Aorta (tissue), 5 donors: ENCODE results near the gene ZNF804B. TPM values are rescaled to one million over a fixed set of nuclear protein-coding genes. Genes with fewer than 3 reads are reported as not detected.

Experiments used
- ATAC-seq: fragments of 200-7000 bp; cut with Tn5 transposase; one replicate; pipeline ENCODE4 v1.9.1; 2022; ENCODE audit warnings: moderate library complexity; ENCODE audit not compliant: low FRiP score
- DNase-seq, 2 donors: peaks; one replicate each; pipeline ENCODE4 v3.0.0-alpha.2; 2020
- H3K27ac ChIP-seq, 2 donors: one replicate each; pipeline ENCODE4 v1.5.1; 2013; ENCODE audit warnings: low read length in 2 of 2, mild to moderate bottlenecking in 2 of 2, moderate library complexity in 2 of 2, control low read depth in 1 of 2, inconsistent platforms in 1 of 2, low read depth in 1 of 2
- H3K27me3 ChIP-seq, 2 donors: one replicate each; pipeline ENCODE4 v1.6.1; 2013; ENCODE audit warnings: control low read depth in 1 of 2, low read length in 1 of 2, mild to moderate bottlenecking in 1 of 2, moderate library complexity in 1 of 2; ENCODE audit not compliant: insufficient read depth in 2 of 2, control insufficient read depth in 1 of 2
- H3K36me3 ChIP-seq, 2 donors: one replicate each; pipeline ENCODE4 v1.6.1; 2013; ENCODE audit warnings: control low read depth in 1 of 2, low read length in 1 of 2, mild to moderate bottlenecking in 1 of 2; ENCODE audit not compliant: insufficient read depth in 2 of 2, control insufficient read depth in 1 of 2
- H3K4me1 ChIP-seq, 2 donors: one replicate each; pipeline ENCODE4 v1.6.1; 2013; ENCODE audit warnings: low read length in 2 of 2, control low read depth in 1 of 2, mild to moderate bottlenecking in 1 of 2, moderate library complexity in 1 of 2; ENCODE audit not compliant: insufficient read depth in 2 of 2, control insufficient read depth in 1 of 2
- H3K4me3 ChIP-seq, 2 donors: one replicate each; pipeline ENCODE4 v1.5.1; 2013; ENCODE audit warnings: low read length in 2 of 2, control low read depth in 1 of 2, mild to moderate bottlenecking in 1 of 2
- H3K9me3 ChIP-seq: one replicate; pipeline ENCODE4 v1.6.1; 2013; ENCODE audit warnings: mild to moderate bottlenecking, low read length; ENCODE audit not compliant: control insufficient read depth
- WGBS, 2 donors: extraction: QIAGEN DNeasy Blood & Tissue Kit; methylation state at CpG; one replicate each; pipeline ENCODE4 v1.1.7; 2013; 5-methylcytosine and 5-hydroxymethylcytosine counted together
- intact Hi-C, 2 donors: fragments of 100-400 bp; cut with DNase I; formaldehyde crosslinking; loops; one replicate each; pipeline versions ENCODE4 v1.14.2 to v1.15.0; 2022
- polyA plus RNA-seq, 2 donors: library from polyadenylated mRNA; stranded (reverse); fragments of 200-250 nt; gene quantifications; one replicate each; pipeline ENCODE4 v1.2.3, GENCODE V29; 2013
- total RNA-seq, 2 donors: library from RNA; stranded (reverse); fragmentation: NEBNext Ultra II Directional; extraction: Animal tissue kit (Norgen Biotek cat#: 25700); gene quantifications; one replicate each; pipeline ENCODE4 v1.2.1, GENCODE V29; 2021
- donor health status: healthy with polysubstance abuse.
- donor health status: Bipolar disorder and iron deficiency.
- donor health status: DM: no; HTN: no; CAD: no.
- donor health status: DM: no; HTN: no; CAD: no.
- donor health status: DM: yes; HTN: yes; CAD: no.

Gene ZNF804B
- total and polyA plus RNA-seq, 4 donors = not detected

DNA sequence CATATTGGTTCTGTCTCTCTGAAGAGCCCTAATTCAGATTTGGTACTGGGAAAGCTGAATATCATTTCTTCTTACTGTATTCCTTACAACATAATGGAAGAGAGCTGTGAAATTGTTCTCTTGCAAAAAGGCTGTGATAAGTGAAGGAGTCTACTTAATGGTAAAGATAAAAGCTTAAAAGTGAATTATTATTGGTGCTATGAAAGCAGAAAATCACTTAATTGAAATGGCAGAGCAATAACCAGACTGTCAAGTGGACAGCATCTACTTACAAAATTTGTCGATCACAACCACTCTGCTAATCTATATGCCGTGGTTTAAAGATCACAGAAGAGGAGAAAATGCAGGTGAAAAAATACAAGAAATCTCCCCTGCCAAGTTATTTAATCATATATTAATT lies 300.7 kb downstream of the ZNF804B start:
- WGBS, 2 donors = 89 to 93% methylated on average over 2 of the region's 2 CpGs
- Histone ChIP-seq H3K4me1 (no peaks in the 10 kb centered on the region), H3K27me3 (no peaks in the 10 kb centered on the region), H3K36me3 (no peaks in the 10 kb centered on the region), H3K9me3 (no peaks in the 10 kb centered on the region), H3K27ac (no peak overlapping the region), H3K4me3 (no peak overlapping the region)
- intact Hi-C loops = no loop called here
- no peak for ATAC-seq
- no peak for DNase-seq

GRCh38 chr7:89064831-89065230 lies 305.3 kb downstream of the ZNF804B start:
- DNase-seq (no peak), ATAC-seq (no peak)
- WGBS, 2 donors = 78% methylated on average over 3 of the region's 3 CpGs
- no peak overlapping the region for H3K27ac ChIP-seq
- H3K9me3 ChIP-seq = no peaks in the 10 kb centered on the region
- no peaks in the 10 kb centered on the region for H3K27me3 ChIP-seq
- intact Hi-C loops = no loop called here
- H3K4me1 ChIP-seq = no peaks in the 10 kb centered on the region
- no peak overlapping the region for H3K4me3 ChIP-seq
- no peaks in the 10 kb centered on the region for H3K36me3 ChIP-seq

- intact Hi-C loops = no loop called here
- H3K36me3 ChIP-seq = no peaks in the 10 kb centered on the region
- H3K4me1 ChIP-seq = no peaks in the 10 kb centered on the region
- ATAC-seq (no peak), DNase-seq (no peak)
- no peaks in the 10 kb centered on the region for H3K27me3 ChIP-seq
- no peaks in the 10 kb centered on the region for H3K9me3 ChIP-seq
- no peak overlapping the region for H3K27ac ChIP-seq
- 81% methylated on average over 3 of the region's 3 CpGs for WGBS, 2 donors
- no peak overlapping the region for H3K4me3 ChIP-seq
These were observed 307.5 kb downstream of the ZNF804B start for GRCh38 chr7:89067048-89067447.

GRCh38 chr7:89072081-89072480 lies 312.6 kb downstream of the ZNF804B start:
- no peaks in the 10 kb centered on the region for H3K4me1 ChIP-seq
- ATAC-seq (no peak), DNase-seq (no peak)
- H3K9me3 ChIP-seq = no peaks in the 10 kb centered on the region
- no peak overlapping the region for H3K4me3 ChIP-seq
- intact Hi-C loops = no loop called here
- no peaks in the 10 kb centered on the region for H3K27me3 ChIP-seq
- H3K36me3 ChIP-seq = no peaks in the 10 kb centered on the region
- H3K27ac ChIP-seq = no peak overlapping the region

DNA sequence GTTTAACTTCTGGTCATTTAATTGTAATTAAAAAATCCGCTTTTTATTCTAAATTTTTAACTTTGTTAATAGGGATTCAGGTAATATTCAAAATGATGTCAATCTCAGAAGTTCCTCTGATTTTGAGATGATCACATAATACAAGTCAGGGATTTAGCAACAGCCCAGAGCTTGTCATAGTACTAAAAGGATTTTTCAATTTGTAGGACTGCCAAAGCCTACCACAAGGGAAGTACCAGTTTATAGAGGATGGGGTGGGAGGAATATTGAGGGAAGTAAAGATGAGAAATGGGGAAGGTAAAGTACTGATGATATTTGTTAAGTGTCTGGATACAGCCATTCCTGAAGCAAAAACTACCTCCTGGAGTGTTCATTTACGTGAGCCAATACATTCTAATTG lies 314.3 kb downstream of the ZNF804B start:
- 85 to 87% methylated on average over 2 of the region's 2 CpGs for WGBS, 2 donors
- Histone ChIP-seq H3K27ac (no peak overlapping the region), H3K4me3 (no peak overlapping the region), H3K36me3 (no peaks in the 10 kb centered on the region), H3K4me1 (no peaks in the 10 kb centered on the region), H3K27me3 (no peaks in the 10 kb centered on the region), H3K9me3 (no peaks in the 10 kb centered on the region)
- no peak for DNase-seq
- intact Hi-C loops = no loop called here
- no peak for ATAC-seq

- no peak overlapping the region for H3K27ac ChIP-seq
- DNase-seq (no peak), ATAC-seq (no peak)
- no peak overlapping the region for H3K4me3 ChIP-seq
- H3K9me3 ChIP-seq = no peaks in the 10 kb centered on the region
- H3K36me3 ChIP-seq = no peaks in the 10 kb centered on the region
- no peaks in the 10 kb centered on the region for H3K4me1 ChIP-seq
- H3K27me3 ChIP-seq = no peaks in the 10 kb centered on the region
- 86 to 89% methylated on average over 3 of the region's 3 CpGs for WGBS, 2 donors
- intact Hi-C loops = no loop called here
These were observed 318.5 kb downstream of the ZNF804B start for GRCh38 chr7:89077992-89078391.

DNA sequence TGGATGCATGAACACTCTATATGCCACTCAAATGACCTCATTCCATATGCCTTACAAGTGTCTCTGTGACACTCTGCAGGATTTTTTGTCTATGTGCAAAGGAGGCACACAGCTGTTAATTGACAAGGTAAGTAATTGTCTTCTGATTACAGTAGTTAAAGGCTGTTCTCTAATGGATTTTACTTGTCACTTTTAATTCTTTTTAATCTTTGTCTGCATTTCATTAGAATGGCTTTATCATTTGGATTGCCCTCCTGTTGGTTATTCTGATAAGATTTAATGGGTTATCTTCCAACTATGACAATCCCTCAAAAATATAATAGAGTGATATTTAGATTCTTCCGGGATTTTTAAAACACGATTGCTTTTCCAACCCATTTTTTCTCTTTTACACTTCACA lies 326.1 kb downstream of the ZNF804B start:
- Histone ChIP-seq H3K4me1 (no peaks in the 10 kb centered on the region), H3K27ac (no peak overlapping the region), H3K36me3 (no peaks in the 10 kb centered on the region), H3K27me3 (no peaks in the 10 kb centered on the region), H3K9me3 (no peaks in the 10 kb centered on the region), H3K4me3 (no peak overlapping the region)
- no peak for ATAC-seq
- 63 to 65% methylated on average over 2 of the region's 2 CpGs for WGBS, 2 donors
- intact Hi-C loops = no loop called here
- no peak for DNase-seq

- Histone ChIP-seq H3K27ac (no peak overlapping the region), H3K9me3 (no peaks in the 10 kb centered on the region), H3K27me3 (no peaks in the 10 kb centered on the region), H3K4me3 (no peak overlapping the region), H3K4me1 (no peaks in the 10 kb centered on the region), H3K36me3 (no peaks in the 10 kb centered on the region)
- ATAC-seq = no peak
- no peak for DNase-seq
- intact Hi-C loops = no loop called here
- 64 to 84% methylated on average over 1 of the region's 1 CpG for WGBS, 2 donors
These were observed 332.1 kb downstream of the ZNF804B start for GRCh38 chr7:89091550-89091949.

DNA sequence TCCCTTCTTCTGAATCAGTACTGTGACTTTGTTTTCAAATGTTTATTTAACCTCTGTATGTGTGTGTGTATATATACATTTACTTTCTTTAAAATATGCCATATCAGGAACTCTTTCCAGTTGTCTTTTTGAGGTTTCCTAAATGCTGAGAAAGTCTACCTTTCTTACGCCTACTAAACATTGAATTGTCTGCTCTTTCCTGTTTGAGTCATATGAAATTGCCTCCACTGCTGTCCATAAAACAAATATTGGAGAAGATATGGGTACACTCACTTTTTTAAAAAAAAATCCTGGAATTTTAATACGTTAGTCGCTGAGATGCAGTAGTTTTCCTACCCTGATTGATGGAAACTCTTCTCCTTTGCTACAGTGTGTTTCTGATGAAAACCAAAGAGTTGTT lies 334.8 kb downstream of the ZNF804B start:
- no peak for DNase-seq
- H3K4me3 ChIP-seq = no peak overlapping the region
- H3K9me3 ChIP-seq = no peaks in the 10 kb centered on the region
- ATAC-seq = no peak
- intact Hi-C loops = no loop called here
- H3K36me3 ChIP-seq = no peaks in the 10 kb centered on the region
- H3K27ac ChIP-seq = no peak overlapping the region
- WGBS, 2 donors = 83 to 90% methylated on average over 3 of the region's 3 CpGs
- no peaks in the 10 kb centered on the region for H3K27me3 ChIP-seq
- H3K4me1 ChIP-seq = no peaks in the 10 kb centered on the region
